H9 (cell line): ENCODE measurements around the gene CACNA2D3. TPM values are rescaled to one million over a fixed set of nuclear protein-coding genes. Genes with fewer than 3 reads are reported as not detected.

Experiments used
- DNase-seq: peaks from one replicate; pipeline ENCODE4 v3.0.0-alpha.2; 2017
- H2AFZ ChIP-seq: one replicate; pipeline ENCODE4 v1.6.1; 2013; ENCODE audit warnings: mild to moderate bottlenecking, low read length, control low read depth, moderate library complexity
- H2AK5ac ChIP-seq: 2 replicates; pipeline ENCODE4 v1.6.1; 2013; ENCODE audit warnings: low read length, control low read depth, mixed read lengths; ENCODE audit not compliant: insufficient read length
- H2BK120ac ChIP-seq: one replicate; pipeline ENCODE4 v1.6.1; 2013; ENCODE audit warnings: low read depth, mild to moderate bottlenecking, low read length, control low read depth, inconsistent platforms; ENCODE audit not compliant: poor library complexity, severe bottlenecking
- H2BK12ac ChIP-seq: 2 replicates; pipeline ENCODE4 v1.6.1; 2013; ENCODE audit warnings: low read length, control low read depth, mixed read lengths, low read depth; ENCODE audit not compliant: insufficient read length
- H2BK15ac ChIP-seq: 2 replicates; pipeline ENCODE4 v1.6.1; 2013; ENCODE audit warnings: low read depth, low read length, control low read depth
- H2BK20ac ChIP-seq: one replicate; pipeline ENCODE4 v1.6.1; 2013; ENCODE audit warnings: low read depth, mild to moderate bottlenecking, low read length, control low read depth, inconsistent platforms; ENCODE audit not compliant: poor library complexity, severe bottlenecking
- H2BK5ac ChIP-seq: 2 replicates; pipeline ENCODE4 v1.6.1; 2013; ENCODE audit warnings: low read length, control low read depth, mixed read lengths; ENCODE audit not compliant: insufficient read length
- H3K14ac ChIP-seq: 2 replicates; pipeline ENCODE4 v1.6.1; 2013; ENCODE audit warnings: low read length, control low read depth; ENCODE audit not compliant: insufficient read depth
- H3K18ac ChIP-seq: 2 replicates; pipeline ENCODE4 v1.6.1; 2013; ENCODE audit warnings: low read depth, mild to moderate bottlenecking, mixed read lengths, low read length, control low read depth; ENCODE audit not compliant: insufficient read length
- H3K23ac ChIP-seq: 2 replicates; pipeline ENCODE4 v1.6.1; 2013; ENCODE audit warnings: low read length, control low read depth, mixed read lengths, low read depth; ENCODE audit not compliant: insufficient read length
- H3K23me2 ChIP-seq: 2 replicates; pipeline ENCODE4 v1.6.1; 2013; ENCODE audit warnings: low read depth, mild to moderate bottlenecking, mixed read lengths, low read length, control low read depth; ENCODE audit not compliant: insufficient read length, poor library complexity, severe bottlenecking
- H3K27ac ChIP-seq: 2 replicates; pipeline ENCODE4 v1.5.1; 2013; ENCODE audit warnings: low read length, control low read depth, mixed read lengths, low read depth; ENCODE audit not compliant: insufficient read length
- H3K27me3 ChIP-seq: 2 replicates; pipeline ENCODE4 v1.6.1; 2013; ENCODE audit warnings: low read length, control low read depth, inconsistent platforms; ENCODE audit not compliant: insufficient read depth
- H3K4ac ChIP-seq: 2 replicates; pipeline ENCODE4 v1.6.1; 2013; ENCODE audit warnings: low read depth, mild to moderate bottlenecking, control low read depth, inconsistent platforms, low read length, moderate library complexity
- H3K4me1 ChIP-seq: 2 replicates; pipeline ENCODE4 v1.6.1; 2013; ENCODE audit warnings: low read length, control low read depth, inconsistent platforms; ENCODE audit not compliant: insufficient read depth
- H3K4me2 ChIP-seq: 2 replicates; pipeline ENCODE4 v1.6.1; 2013; ENCODE audit warnings: low read length, control low read depth, mixed read lengths; ENCODE audit not compliant: insufficient read length, insufficient read depth
- H3K56ac ChIP-seq: 2 replicates; pipeline ENCODE4 v1.6.1; 2013; ENCODE audit warnings: low read depth, mild to moderate bottlenecking, mixed read lengths, low read length, control low read depth; ENCODE audit not compliant: insufficient read length
- H3K79me1 ChIP-seq: 2 replicates; pipeline ENCODE4 v1.6.1; 2013; ENCODE audit warnings: low read depth, mild to moderate bottlenecking, moderate library complexity, low read length, control low read depth, inconsistent platforms; ENCODE audit not compliant: insufficient read depth, poor library complexity, severe bottlenecking
- H3K79me2 ChIP-seq: 2 replicates; pipeline ENCODE4 v1.6.1; 2013; ENCODE audit warnings: low read length, control low read depth, inconsistent platforms; ENCODE audit not compliant: insufficient read depth
- H3K9ac ChIP-seq: 2 replicates; pipeline ENCODE4 v1.6.1; 2013; ENCODE audit warnings: low read length, control low read depth, mixed read lengths; ENCODE audit not compliant: insufficient read length; ENCODE audit errors: extremely low read depth
- H3K9me3 ChIP-seq: one replicate; pipeline ENCODE4 v1.6.1; 2013; ENCODE audit warnings: low read depth, low read length, inconsistent platforms; ENCODE audit not compliant: control insufficient read depth
- H3T11ph ChIP-seq: one replicate; pipeline ENCODE4 v1.6.1; 2013; ENCODE audit warnings: mild to moderate bottlenecking, low read length, control low read depth, inconsistent platforms
- H4K20me1 ChIP-seq: one replicate; pipeline ENCODE4 v1.6.1; 2013; ENCODE audit not compliant: control insufficient read depth, insufficient read length, insufficient read depth
- H4K5ac ChIP-seq: 2 replicates; pipeline ENCODE4 v1.6.1; 2013; ENCODE audit warnings: low read depth, mild to moderate bottlenecking, mixed read lengths, low read length, control low read depth; ENCODE audit not compliant: insufficient read length
- H4K8ac ChIP-seq: replicated peaks from 2 replicates; pipeline ENCODE4 v1.6.1; 2013; ENCODE audit warnings: low read length, control low read depth, mixed read lengths, low read depth; ENCODE audit not compliant: insufficient read length
- H4K91ac ChIP-seq: 2 replicates; pipeline ENCODE4 v1.6.1; 2013; ENCODE audit warnings: low read depth, mild to moderate bottlenecking, moderate library complexity, mixed read lengths, low read length, control low read depth; ENCODE audit not compliant: insufficient read length
- H3K27ac Mint-ChIP-seq, 3 experiments: 2 replicates in 2 of 3; 3 replicates in 1 of 3; pipeline ENCODE4 v1.8.0; 2020 to 2021; ENCODE audit warnings: mixed read lengths in 3 of 3, mild to moderate bottlenecking in 1 of 3, moderate library complexity in 1 of 3
- H3K27me3 Mint-ChIP-seq: 2 replicates; pipeline ENCODE4 v1.8.0; 2021; ENCODE audit warnings: low read depth, mild to moderate bottlenecking, moderate library complexity, mixed read lengths
- H3K36me3 Mint-ChIP-seq, 3 experiments: 2 replicates in 2 of 3; 3 replicates in 1 of 3; pipeline ENCODE4 v1.8.0; 2020 to 2021; ENCODE audit warnings: low read depth in 3 of 3, mixed read lengths in 3 of 3; ENCODE audit not compliant: insufficient read depth in 1 of 3
- H3K4me1 Mint-ChIP-seq, 2 experiments: 2 replicates each; pipeline ENCODE4 v1.8.0; 2020; ENCODE audit warnings: mixed read lengths in 2 of 2
- H3K4me3 Mint-ChIP-seq, 2 experiments: 2 replicates in 1 of 2; 3 replicates in 1 of 2; pipeline ENCODE4 v1.8.0; 2020 to 2021; ENCODE audit warnings: mild to moderate bottlenecking in 2 of 2, mixed read lengths in 2 of 2, moderate library complexity in 1 of 2
- H3K9me3 Mint-ChIP-seq, 2 experiments: 2 replicates in 1 of 2; 3 replicates in 1 of 2; pipeline ENCODE4 v1.8.0; 2020; ENCODE audit warnings: mild to moderate bottlenecking in 2 of 2, mixed read lengths in 2 of 2, moderate library complexity in 1 of 2
- CTCF ChIP-seq: fragments of 200-600 bp; sonication (generic); conservative IDR thresholded peaks from 3 replicates; pipeline ENCODE4 v1.8.0; 2021; ENCODE audit warnings: antibody characterized with exemption, mild to moderate bottlenecking
- WGBS: extraction: QIAGEN DNeasy Blood & Tissue Kit; methylation state at CpG from one replicate; pipeline ENCODE4 v1.1.7; 2013; ENCODE audit warnings: missing lambda C conversion rate, low lambda C conversion rate, mixed read lengths; ENCODE audit not compliant: insufficient read length; ENCODE audit errors: extremely low coverage; 5-methylcytosine and 5-hydroxymethylcytosine counted together
- total RNA-seq: library from RNA; stranded (reverse); gene quantifications from 2 replicates; pipeline ENCODE4 v1.2.1, GENCODE V29; 2021

Gene CACNA2D3
- total RNA-seq, 1 experiment from 2014 or later: 3.2 TPM

GRCh38 chr3:54703923-54704322 is 581.6 kb downstream of the CACNA2D3 start:
- Histone ChIP-seq H4K20me1 (no peaks in the 10 kb centered on the region), H3K79me2 (no peaks in the 10 kb centered on the region), H3T11ph (no peak overlapping the region), H3K79me1 (no peaks in the 10 kb centered on the region), H3K27me3 (no peaks in the 10 kb centered on the region), H3K4me1 (peaks cover 7% of the 10 kb centered on the region; the same call in 1 of the 2 replicates), H4K5ac (no peak overlapping the region), H2BK12ac (no peak overlapping the region), H3K23me2 (no peaks in the 10 kb centered on the region), H3K18ac (no peak overlapping the region), H3K23ac (no peak overlapping the region), H3K56ac (no peak overlapping the region), H2AK5ac (no peak overlapping the region), H2BK20ac (no peak overlapping the region), H3K14ac (no peak overlapping the region), H4K91ac (no peak overlapping the region), H2BK15ac (no peak overlapping the region), H4K8ac (no peak overlapping the region), H2AFZ (no peak overlapping the region), H3K9me3 (no peaks in the 10 kb centered on the region), H3K4ac (no peak overlapping the region), H3K4me2 (no peak overlapping the region), H3K9ac (no peak overlapping the region), H2BK5ac (no peak overlapping the region), H3K27ac (no peak overlapping the region), H2BK120ac (no peak overlapping the region)
- TF ChIP-seq CTCF: no peak
- DNase-seq: no peak
- H3K4me3 Mint-ChIP-seq: no peak overlapping the region
- peak overlapping the region in 2 of 3 experiments; percentile 68 to 93; a peak in 3 of 7 replicates for H3K27ac Mint-ChIP-seq
- no peaks in the 10 kb centered on the region; a peak in 1 of 5 replicates for H3K9me3 Mint-ChIP-seq
- peaks cover 52% of the 10 kb centered on the region in 2 experiments for H3K4me1 Mint-ChIP-seq
- no CpG with 5 or more reads among the region's 1 CpG for WGBS
- peaks cover 4 to 13% (median 13%) of the 10 kb centered on the region in 3 experiments; a peak in 4 of 7 replicates for H3K36me3 Mint-ChIP-seq
- H3K27me3 Mint-ChIP-seq: no peaks in the 10 kb centered on the region
